IPS-18a (cell line): ENCODE data around the gene NPTN.
"Not testable (repeated sequence)": the region's sequence is repeated elsewhere in the genome, so short reads cannot be mapped to it uniquely, and the experiment has no call there.

Source experiments
- H3K27ac ChIP-seq: one replicate; pipeline ENCODE4 v1.5.1; 2013; ENCODE audit warnings: low read length
- H3K27me3 ChIP-seq: one replicate; pipeline ENCODE4 v1.6.1; 2013; ENCODE audit warnings: mild to moderate bottlenecking, low read length; ENCODE audit not compliant: control insufficient read depth, insufficient read depth
- H3K36me3 ChIP-seq: one replicate; pipeline ENCODE4 v1.6.1; 2013; ENCODE audit warnings: low read depth, low read length; ENCODE audit not compliant: control insufficient read depth
- H3K4me1 ChIP-seq: one replicate; pipeline ENCODE4 v1.6.1; 2013; ENCODE audit warnings: low read depth, low read length; ENCODE audit not compliant: control insufficient read depth
- H3K4me3 ChIP-seq: one replicate; pipeline ENCODE4 v1.5.1; 2013; ENCODE audit warnings: low read length
- H3K9ac ChIP-seq: one replicate; pipeline ENCODE4 v1.6.1; 2013; ENCODE audit warnings: mild to moderate bottlenecking, low read length, moderate library complexity
- H3K9me3 ChIP-seq: one replicate; pipeline ENCODE4 v1.6.1; 2013; ENCODE audit warnings: low read depth, low read length; ENCODE audit not compliant: control insufficient read depth

The NPTN gene

DNA sequence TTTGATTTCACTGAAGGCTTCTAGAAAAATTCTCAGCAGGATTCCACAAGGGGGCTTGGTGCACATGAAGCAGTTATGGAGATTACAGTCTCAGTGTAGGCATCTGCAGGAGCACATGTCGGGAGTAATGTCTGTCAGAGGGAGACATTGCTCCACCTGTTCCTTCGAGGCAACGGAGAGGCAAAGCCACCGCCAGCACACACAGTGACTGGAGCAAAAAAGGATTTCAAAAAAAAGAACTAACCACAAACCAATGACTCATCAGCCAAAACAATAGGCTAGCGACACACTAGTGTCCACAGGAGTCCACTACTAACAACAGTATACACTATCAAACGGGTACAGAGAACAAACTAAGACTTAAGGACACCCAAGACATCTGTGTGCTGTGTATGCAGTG is 68.9 kb downstream of the NPTN start:
- H3K9me3 ChIP-seq = no peaks in the 10 kb centered on the region
- H3K4me1 ChIP-seq = no peaks in the 10 kb centered on the region
- no peak overlapping the region for H3K27ac ChIP-seq
- no peaks in the 10 kb centered on the region for H3K27me3 ChIP-seq
- no peak overlapping the region for H3K9ac ChIP-seq
- no peak overlapping the region for H3K4me3 ChIP-seq
- H3K36me3 ChIP-seq = peaks cover 67% of the 10 kb centered on the region

GRCh38 chr15:73560501-73561117 is 72.6 kb downstream of the NPTN start:
- peaks cover 49% of the 10 kb centered on the region for H3K36me3 ChIP-seq
- H3K4me1 ChIP-seq = no peaks in the 10 kb centered on the region
- no peaks in the 10 kb centered on the region for H3K9me3 ChIP-seq

DNA sequence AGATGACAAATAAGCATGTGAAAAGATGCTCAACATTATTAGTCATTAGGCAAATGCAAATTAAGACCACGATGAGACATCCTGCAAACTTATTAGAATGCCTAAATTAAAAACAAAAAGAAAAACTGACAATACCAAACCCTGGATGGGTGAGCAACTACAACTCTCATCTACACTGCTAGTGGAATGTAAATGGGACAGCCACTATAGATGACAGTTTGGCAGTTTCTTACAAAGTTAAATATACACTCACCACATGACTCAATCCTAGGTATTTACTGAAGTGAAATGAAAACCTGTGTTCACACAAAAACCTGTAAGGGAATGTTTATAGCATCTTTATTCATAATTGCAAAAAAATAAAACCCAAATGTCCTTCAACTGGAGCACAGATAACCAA is 74.7 kb downstream of the NPTN start:
- peaks cover 7% of the 10 kb centered on the region for H3K4me1 ChIP-seq
- H3K27me3 ChIP-seq = no peaks in the 10 kb centered on the region
- H3K9me3 ChIP-seq = no peaks in the 10 kb centered on the region
- H3K27ac ChIP-seq = no peak overlapping the region
- no peak overlapping the region for H3K4me3 ChIP-seq
- peaks cover 33% of the 10 kb centered on the region for H3K36me3 ChIP-seq
- H3K9ac ChIP-seq = no peak overlapping the region

More at GRCh38 chr15:73560501-73561117, 72.6 kb downstream of the NPTN start:
- H3K27me3 ChIP-seq = no peaks in the 10 kb centered on the region
- H3K27ac ChIP-seq = no peak overlapping the region
- no peak overlapping the region for H3K9ac ChIP-seq
- H3K4me3 ChIP-seq = no peak overlapping the region

- Histone ChIP-seq H3K27ac (no peak overlapping the region), H3K9me3 (no peaks in the 10 kb centered on the region), H3K36me3 (peaks cover 9% of the 10 kb centered on the region), H3K4me1 (peaks cover 7% of the 10 kb centered on the region), H3K4me3 (no peak overlapping the region), H3K27me3 (no peaks in the 10 kb centered on the region), H3K9ac (no peak overlapping the region)
Measured at GRCh38 chr15:73555080-73555479, 78.1 kb downstream of the NPTN start.

GRCh38 chr15:73550190-73550589 is 83.0 kb downstream of the NPTN start:
- Histone ChIP-seq H3K4me1 (peaks cover 7% of the 10 kb centered on the region), H3K27me3 (no peaks in the 10 kb centered on the region), H3K36me3 (no peaks in the 10 kb centered on the region), H3K4me3 (no peak overlapping the region), H3K9ac (no peak overlapping the region), H3K9me3 (no peaks in the 10 kb centered on the region), H3K27ac (no peak overlapping the region)

GRCh38 chr15:73548925-73549324 is 84.3 kb downstream of the NPTN start:
- H3K27me3 ChIP-seq, H3K4me3 ChIP-seq, H3K36me3 ChIP-seq: not testable (repeated sequence)

DNA sequence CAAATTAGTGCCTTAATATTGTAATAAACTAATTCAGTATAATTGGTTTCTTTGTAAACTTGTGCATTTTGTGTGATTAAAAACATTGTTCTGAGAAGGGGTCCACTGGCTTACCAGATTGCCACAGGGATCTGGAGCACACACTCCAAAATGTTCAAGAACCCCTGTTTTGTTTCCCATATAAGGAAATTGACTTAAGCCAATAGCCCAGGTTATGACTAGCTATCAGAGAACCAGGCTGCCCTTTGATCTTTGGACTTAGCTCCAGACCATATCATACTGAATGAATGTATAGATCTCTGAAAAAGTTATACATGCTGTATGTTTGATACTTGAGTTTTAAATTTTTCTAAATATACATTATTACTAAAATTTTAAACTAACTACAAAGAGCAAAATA is 91.7 kb downstream of the NPTN start:
- H3K4me1 ChIP-seq = no peaks in the 10 kb centered on the region
- H3K4me3 ChIP-seq = no peak overlapping the region
- no peak overlapping the region for H3K9ac ChIP-seq
- H3K9me3 ChIP-seq = no peaks in the 10 kb centered on the region
- H3K27ac ChIP-seq = no peak overlapping the region
- no peaks in the 10 kb centered on the region for H3K36me3 ChIP-seq
- no peaks in the 10 kb centered on the region for H3K27me3 ChIP-seq

More at GRCh38 chr15:73548925-73549324, 84.3 kb downstream of the NPTN start:
- not testable (repeated sequence) for H3K4me1 ChIP-seq, H3K27ac ChIP-seq, H3K9me3 ChIP-seq, H3K9ac ChIP-seq

GRCh38 chr15:73540161-73540560 is 93.0 kb downstream of the NPTN start:
- no peak overlapping the region for H3K4me3 ChIP-seq
- H3K9ac ChIP-seq = no peak overlapping the region

DNA sequence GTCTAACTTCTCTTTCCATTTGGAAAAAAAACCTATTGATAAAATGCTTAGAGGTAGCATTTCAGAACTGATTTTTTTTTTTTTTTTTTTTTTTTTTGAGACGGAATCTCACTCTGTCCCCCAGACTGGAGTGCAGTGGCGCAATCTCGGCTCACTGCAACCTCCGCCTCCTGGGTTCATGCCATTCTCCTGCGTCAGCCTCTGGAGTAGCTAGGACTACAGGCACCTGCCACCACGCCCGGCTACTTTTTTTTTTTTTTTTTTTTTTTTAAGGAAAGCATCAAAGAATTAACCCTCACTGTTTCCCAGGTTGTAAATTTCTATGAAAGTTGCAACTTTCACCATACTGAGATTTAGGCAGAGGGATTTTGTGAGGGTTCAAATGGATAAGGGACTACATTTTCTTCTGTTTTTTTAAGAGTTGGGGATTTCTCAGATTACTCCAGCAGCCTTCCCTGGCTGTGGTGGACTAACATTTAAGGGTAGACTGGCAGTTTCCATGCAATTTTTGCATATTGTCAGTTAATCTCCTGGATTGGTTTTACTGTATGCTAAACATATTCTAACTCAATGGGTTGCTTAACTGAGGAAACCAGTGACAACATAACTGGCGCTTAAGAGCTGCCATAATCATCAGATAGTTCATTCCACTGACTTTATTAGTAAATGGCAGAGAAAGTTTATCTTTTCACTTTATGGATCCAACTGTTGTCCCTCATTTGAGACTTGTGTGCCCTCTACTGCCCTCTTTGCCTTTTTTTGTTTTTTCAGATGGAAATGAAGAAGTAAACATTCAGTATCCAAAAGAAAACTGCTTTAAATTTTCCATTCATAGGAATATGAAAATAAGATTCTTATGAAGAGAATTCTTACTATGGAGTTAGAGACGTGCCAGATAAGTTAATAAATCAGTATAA is 93.7 kb downstream of the NPTN start:
- Histone ChIP-seq H3K4me3 (no peak overlapping the region), H3K9ac (no peak overlapping the region), H3K9me3 (no peaks in the 10 kb centered on the region), H3K36me3 (no peaks in the 10 kb centered on the region), H3K4me1 (no peaks in the 10 kb centered on the region), H3K27me3 (no peaks in the 10 kb centered on the region), H3K27ac (no peak overlapping the region)

More at GRCh38 chr15:73540161-73540560, 93.0 kb downstream of the NPTN start:
- H3K9me3 ChIP-seq = no peaks in the 10 kb centered on the region
- no peaks in the 10 kb centered on the region for H3K4me1 ChIP-seq
- H3K36me3 ChIP-seq = no peaks in the 10 kb centered on the region
- no peaks in the 10 kb centered on the region for H3K27me3 ChIP-seq
- no peak overlapping the region for H3K27ac ChIP-seq

- H3K4me3 ChIP-seq = no peak overlapping the region
- no peaks in the 10 kb centered on the region for H3K4me1 ChIP-seq
- H3K36me3 ChIP-seq = no peaks in the 10 kb centered on the region
- no peak overlapping the region for H3K9ac ChIP-seq
- H3K27ac ChIP-seq = no peak overlapping the region
- no peaks in the 10 kb centered on the region for H3K27me3 ChIP-seq
- no peaks in the 10 kb centered on the region for H3K9me3 ChIP-seq
Measured at GRCh38 chr15:73538563-73539211, 94.5 kb downstream of the NPTN start.

GRCh38 chr15:73538123-73538522 is 95.1 kb downstream of the NPTN start:
- Histone ChIP-seq H3K27ac (no peak overlapping the region), H3K4me1 (no peaks in the 10 kb centered on the region), H3K36me3 (no peaks in the 10 kb centered on the region), H3K4me3 (no peak overlapping the region), H3K9ac (no peak overlapping the region), H3K27me3 (no peaks in the 10 kb centered on the region), H3K9me3 (no peaks in the 10 kb centered on the region)
